ENCODE results near the gene PNLIPRP3. TPM values are rescaled to one million over a fixed set of nuclear protein-coding genes. Genes with fewer than 3 reads are reported as not detected.

PNLIPRP3 gene
- total and polyA plus RNA-seq, 2 donors = 0.23 TPM; not detected in 1

DNA sequence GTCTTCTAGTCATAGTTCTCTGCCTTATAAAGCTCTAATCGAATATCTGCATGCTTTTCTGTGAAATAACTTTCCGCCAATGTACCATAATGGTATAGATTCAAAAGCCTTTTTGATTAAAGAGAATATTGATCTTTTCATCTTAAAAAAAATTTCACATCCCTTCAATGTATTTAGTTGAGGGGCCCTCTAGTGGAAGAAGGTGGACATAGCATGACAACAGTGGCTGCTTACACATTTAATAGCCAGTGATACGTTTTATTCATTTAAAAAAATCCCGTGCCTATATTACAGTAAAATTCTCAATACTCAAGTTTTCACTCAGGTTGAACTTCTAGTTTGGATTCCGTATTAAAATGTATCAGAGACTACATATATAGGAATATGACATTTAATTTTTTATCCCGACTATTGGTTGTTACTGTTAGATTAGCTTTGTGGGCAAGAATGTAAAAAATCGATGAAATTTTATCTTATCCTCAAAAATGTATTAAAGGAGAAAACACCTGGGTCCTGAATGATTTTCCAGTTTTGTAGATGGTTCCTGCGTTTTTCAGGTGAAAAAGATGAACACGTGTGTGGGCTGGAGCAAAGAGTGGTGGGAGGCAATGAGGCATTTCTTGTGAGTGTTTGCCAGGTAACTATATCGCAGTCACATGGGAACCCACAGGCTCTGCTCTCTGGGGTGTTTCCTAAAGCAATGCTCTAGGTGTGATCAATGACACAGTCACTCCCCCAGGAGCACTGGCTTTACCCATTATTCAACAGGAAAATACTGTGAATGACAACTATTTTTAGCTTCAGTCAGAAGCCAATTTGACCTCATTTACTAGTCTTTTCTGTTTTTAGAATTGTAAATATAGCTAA is 94.0 kb downstream of the PNLIPRP3 start:
- no peaks in the 10 kb centered on the region for H3K9me3 ChIP-seq (ENCODE audit: control insufficient read depth in 2 of 2, insufficient read depth in 1 of 2, low read length in 1 of 2)
- DNase-seq (ENCODE audit: low read depth in 6 of 9, low spot score in 9 of 9) = peak in 5 of 9 donors; percentile 2 to 29 (median 4)
- H3K36me3 ChIP-seq (ENCODE audit: control insufficient read depth in 2 of 2, insufficient read depth in 2 of 2, low read length in 1 of 2) = no peaks in the 10 kb centered on the region
- no peak overlapping the region for H3K27ac ChIP-seq (ENCODE audit: low read depth in 1 of 2, low read length in 1 of 2)
- H3K27me3 ChIP-seq (ENCODE audit: control insufficient read depth in 2 of 2, insufficient read depth in 1 of 2, low read length in 1 of 2) = no peaks in the 10 kb centered on the region
- no peaks in the 10 kb centered on the region for H3K4me1 ChIP-seq (ENCODE audit: control insufficient read depth in 2 of 2, insufficient read depth in 2 of 2, low read length in 2 of 2)
- H3K4me3 ChIP-seq (ENCODE audit: low read length in 2 of 2) = no peak overlapping the region
- WGBS = 42% methylated on average over 10 of the region's 10 CpGs

- no peak for DNase-seq (ENCODE audit: low read depth in 6 of 9, low spot score in 9 of 9)
- no peaks in the 10 kb centered on the region for H3K36me3 ChIP-seq (ENCODE audit: control insufficient read depth in 2 of 2, insufficient read depth in 2 of 2, low read length in 1 of 2)
- no peaks in the 10 kb centered on the region for H3K27me3 ChIP-seq (ENCODE audit: control insufficient read depth in 2 of 2, insufficient read depth in 1 of 2, low read length in 1 of 2)
- H3K4me3 ChIP-seq (ENCODE audit: low read length in 2 of 2) = no peak overlapping the region
- H3K27ac ChIP-seq (ENCODE audit: low read depth in 1 of 2, low read length in 1 of 2) = no peak overlapping the region
- 94% methylated on average over 8 of the region's 8 CpGs for WGBS
- H3K4me1 ChIP-seq (ENCODE audit: control insufficient read depth in 2 of 2, insufficient read depth in 2 of 2, low read length in 2 of 2) = no peaks in the 10 kb centered on the region
- H3K9me3 ChIP-seq (ENCODE audit: control insufficient read depth in 2 of 2, insufficient read depth in 1 of 2, low read length in 1 of 2) = no peaks in the 10 kb centered on the region
These were observed 95.2 kb downstream of the PNLIPRP3 start for GRCh38 chr10:116522803-116523381.

DNA sequence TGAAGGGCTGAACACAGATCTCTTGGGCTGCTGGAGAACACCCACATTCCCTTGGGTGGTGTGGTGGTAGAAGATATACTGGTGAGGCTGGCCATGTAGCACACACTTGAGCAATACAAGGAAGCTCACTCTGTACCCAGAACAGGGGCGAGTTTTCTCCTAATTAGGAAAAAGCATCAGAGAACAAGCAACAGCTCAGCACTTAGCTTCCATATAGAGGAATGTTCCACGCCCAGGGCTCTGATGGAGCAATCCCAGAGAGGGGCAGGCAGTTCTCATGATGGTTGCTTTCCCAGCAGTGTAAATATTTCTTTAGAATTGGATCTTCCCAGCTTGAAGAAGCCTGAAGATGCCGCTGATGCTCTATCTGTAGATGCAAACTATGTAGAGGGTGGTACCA is 97.1 kb downstream of the PNLIPRP3 start:
- no peaks in the 10 kb centered on the region for H3K36me3 ChIP-seq (ENCODE audit: control insufficient read depth in 2 of 2, insufficient read depth in 2 of 2, low read length in 1 of 2)

GRCh38 chr10:116526219-116526618 is 98.6 kb downstream of the PNLIPRP3 start:
- DNase-seq (ENCODE audit: low read depth in 6 of 9, low spot score in 9 of 9) = no peak
- WGBS = 82% methylated on average over 3 of the region's 3 CpGs
- no peaks in the 10 kb centered on the region for H3K9me3 ChIP-seq (ENCODE audit: control insufficient read depth in 2 of 2, insufficient read depth in 1 of 2, low read length in 1 of 2)
- H3K27me3 ChIP-seq (ENCODE audit: control insufficient read depth in 2 of 2, insufficient read depth in 1 of 2, low read length in 1 of 2) = no peaks in the 10 kb centered on the region
- H3K4me3 ChIP-seq (ENCODE audit: low read length in 2 of 2) = no peak overlapping the region
- no peaks in the 10 kb centered on the region for H3K4me1 ChIP-seq (ENCODE audit: control insufficient read depth in 2 of 2, insufficient read depth in 2 of 2, low read length in 2 of 2)
- H3K27ac ChIP-seq (ENCODE audit: low read depth in 1 of 2, low read length in 1 of 2) = no peak overlapping the region
- H3K36me3 ChIP-seq (ENCODE audit: control insufficient read depth in 2 of 2, insufficient read depth in 2 of 2, low read length in 1 of 2) = no peaks in the 10 kb centered on the region

More for the DNA sequence above, 97.1 kb downstream of the PNLIPRP3 start:
- H3K27ac ChIP-seq (ENCODE audit: low read depth in 1 of 2, low read length in 1 of 2) = no peak overlapping the region
- H3K9me3 ChIP-seq (ENCODE audit: control insufficient read depth in 2 of 2, insufficient read depth in 1 of 2, low read length in 1 of 2) = no peaks in the 10 kb centered on the region
- 91% methylated on average over 3 of the region's 3 CpGs for WGBS
- H3K4me3 ChIP-seq (ENCODE audit: low read length in 2 of 2) = no peak overlapping the region
- H3K27me3 ChIP-seq (ENCODE audit: control insufficient read depth in 2 of 2, insufficient read depth in 1 of 2, low read length in 1 of 2) = no peaks in the 10 kb centered on the region
- DNase-seq (ENCODE audit: low read depth in 6 of 9, low spot score in 9 of 9) = no peak
- H3K4me1 ChIP-seq (ENCODE audit: control insufficient read depth in 2 of 2, insufficient read depth in 2 of 2, low read length in 2 of 2) = no peaks in the 10 kb centered on the region

Other genes starting within 250 kb of the PNLIPRP3 start
- gene GFRA1, start 154.6 kb upstream of the PNLIPRP3 start, total RNA-seq = 5.0 TPM
- gene GFRA1, start 154.6 kb upstream of the PNLIPRP3 start, polyA plus RNA-seq = 1.6 TPM
- 0.05 TPM for gene CCDC172, start 103.4 kb upstream of the PNLIPRP3 start, total RNA-seq
- 0.16 TPM for gene CCDC172, start 103.4 kb upstream of the PNLIPRP3 start, polyA plus RNA-seq
- 0.09 TPM for gene PNLIP, start 118.1 kb downstream of the PNLIPRP3 start, total RNA-seq
- 0.18 TPM for gene PNLIP, start 118.1 kb downstream of the PNLIPRP3 start, polyA plus RNA-seq
- gene PNLIPRP1, start 163.1 kb downstream of the PNLIPRP3 start, total RNA-seq = not detected
- gene PNLIPRP1, start 163.1 kb downstream of the PNLIPRP3 start, polyA plus RNA-seq = 0.02 TPM
- gene PNLIPRP2, start 193.1 kb downstream of the PNLIPRP3 start, total RNA-seq = not detected
- 0.25 TPM for gene PNLIPRP2, start 193.1 kb downstream of the PNLIPRP3 start, polyA plus RNA-seq